Keratinocyte (primary cell): Measurements from ENCODE around the gene CSTF1.

Experiments used
- CTCF ChIP-seq, 3 experiments: IDR thresholded peaks in 1 of 3; conservative IDR thresholded peaks in 1 of 3; optimal IDR thresholded peaks in 1 of 3; 2 replicates in 2 of 3; 3 replicates in 1 of 3; pipeline versions ENCODE3 to v1.5.1; 2011; ENCODE audit warnings: low read length in 3 of 3, mild to moderate bottlenecking in 3 of 3, moderate library complexity in 2 of 3, control low read depth in 1 of 3, inconsistent platforms in 1 of 3; ENCODE audit not compliant: insufficient read depth in 2 of 3; ENCODE audit errors: extremely low read depth in 1 of 3
- EZH2 ChIP-seq: IDR thresholded peaks from one replicate; pipeline ENCODE4 v1.6.1; 2012; ENCODE audit warnings: inconsistent platforms, mild to moderate bottlenecking, low read length, moderate library complexity

- TF ChIP-seq CTCF (optimal IDR thresholded peaks at IDR 0.05 in 1 of 3, IDR thresholded peaks at IDR 0.05 in 1 of 3, conservative IDR thresholded peaks at IDR 0.05 in 1 of 3; ENCODE audit: extremely low read depth in 1 of 3, insufficient read depth in 2 of 3, low read length in 3 of 3) (no peak), EZH2 (no peak)
Measured at GRCh38 chr20:56380375-56380774, 12.1 kb upstream of the CSTF1 start.
